Subcutaneous adipose tissue (tissue), 4 donors: ENCODE results near the gene ESYT2. TPM values are rescaled to one million over a fixed set of nuclear protein-coding genes. Genes with fewer than 3 reads are reported as not detected.

Experiments
- total RNA-seq, 4 donors: library from RNA; depleted of rRNA; stranded (reverse); fragments of >200 nt; gene quantifications; one replicate each; pipeline ENCODE4 v1.1.0, GENCODE V29; 2016
- TF ChIP-seq, protein P1 (sequence below): fragments of 450-650 bp; IDR thresholded peaks from one replicate; pipeline ENCODE4 v1.5.1; 2016; ENCODE audit warnings: low read depth, mild to moderate bottlenecking, control low read depth, antibody characterized with exemption, moderate library complexity

The ESYT2 gene
- total RNA-seq, 4 donors from 2014 or later, result 86.2 to 124 (median 106) TPM

DNA sequence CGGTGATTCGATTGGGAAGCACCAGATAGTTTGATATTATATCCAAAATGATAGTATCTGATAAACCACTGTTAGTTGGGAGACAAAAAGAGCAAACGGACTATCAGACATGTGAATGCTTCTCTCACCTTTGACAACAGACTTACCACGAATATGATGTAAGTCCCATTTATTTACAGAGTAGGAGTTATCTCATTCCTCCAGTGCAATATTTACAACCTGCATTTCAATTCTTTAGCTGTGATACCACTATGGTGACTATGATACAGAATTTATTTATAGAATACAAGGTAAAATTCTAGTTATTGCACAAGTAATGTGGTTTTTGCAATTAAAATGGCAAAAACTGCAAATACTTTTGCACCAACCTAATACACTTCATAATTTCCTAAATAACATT is 61.6 kb downstream of the ESYT2 start:
- TF ChIP-seq, protein P1, sequence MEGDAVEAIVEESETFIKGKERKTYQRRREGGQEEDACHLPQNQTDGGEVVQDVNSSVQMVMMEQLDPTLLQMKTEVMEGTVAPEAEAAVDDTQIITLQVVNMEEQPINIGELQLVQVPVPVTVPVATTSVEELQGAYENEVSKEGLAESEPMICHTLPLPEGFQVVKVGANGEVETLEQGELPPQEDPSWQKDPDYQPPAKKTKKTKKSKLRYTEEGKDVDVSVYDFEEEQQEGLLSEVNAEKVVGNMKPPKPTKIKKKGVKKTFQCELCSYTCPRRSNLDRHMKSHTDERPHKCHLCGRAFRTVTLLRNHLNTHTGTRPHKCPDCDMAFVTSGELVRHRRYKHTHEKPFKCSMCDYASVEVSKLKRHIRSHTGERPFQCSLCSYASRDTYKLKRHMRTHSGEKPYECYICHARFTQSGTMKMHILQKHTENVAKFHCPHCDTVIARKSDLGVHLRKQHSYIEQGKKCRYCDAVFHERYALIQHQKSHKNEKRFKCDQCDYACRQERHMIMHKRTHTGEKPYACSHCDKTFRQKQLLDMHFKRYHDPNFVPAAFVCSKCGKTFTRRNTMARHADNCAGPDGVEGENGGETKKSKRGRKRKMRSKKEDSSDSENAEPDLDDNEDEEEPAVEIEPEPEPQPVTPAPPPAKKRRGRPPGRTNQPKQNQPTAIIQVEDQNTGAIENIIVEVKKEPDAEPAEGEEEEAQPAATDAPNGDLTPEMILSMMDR, result no peak

DNA sequence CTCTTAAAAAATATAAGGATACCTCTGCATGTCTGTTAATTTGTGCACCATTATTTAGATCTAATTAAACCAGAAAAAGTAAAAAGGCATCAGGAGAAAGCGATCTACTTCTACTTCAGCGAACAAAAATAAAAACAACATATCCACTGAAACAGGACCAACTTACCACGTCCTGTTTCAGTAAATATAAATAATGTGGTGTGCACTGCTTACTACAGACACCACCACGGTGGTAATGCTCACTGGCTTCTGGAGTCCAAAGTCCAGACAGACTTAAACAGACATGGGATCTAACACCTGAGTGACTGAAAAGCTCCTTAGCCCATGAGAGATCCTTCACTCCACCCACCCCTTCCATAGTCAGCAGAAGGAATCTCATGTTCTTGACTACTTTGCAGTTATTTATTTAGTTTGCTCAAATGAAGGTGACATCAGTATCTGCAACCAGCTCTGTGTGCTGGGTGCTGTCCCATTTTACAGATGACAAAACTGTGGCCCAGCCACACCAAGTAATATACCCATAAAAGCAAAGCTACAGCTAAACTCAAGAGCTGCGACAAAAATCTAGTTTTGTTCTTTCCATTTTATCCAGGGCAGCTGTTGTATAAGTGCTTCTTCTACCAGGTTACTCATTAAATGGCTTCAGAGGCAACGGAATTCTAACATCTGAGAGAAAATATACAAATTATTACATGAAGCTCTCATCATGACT is 62.6 kb downstream of the ESYT2 start:
- TF ChIP-seq, protein P1, result no peak

DNA sequence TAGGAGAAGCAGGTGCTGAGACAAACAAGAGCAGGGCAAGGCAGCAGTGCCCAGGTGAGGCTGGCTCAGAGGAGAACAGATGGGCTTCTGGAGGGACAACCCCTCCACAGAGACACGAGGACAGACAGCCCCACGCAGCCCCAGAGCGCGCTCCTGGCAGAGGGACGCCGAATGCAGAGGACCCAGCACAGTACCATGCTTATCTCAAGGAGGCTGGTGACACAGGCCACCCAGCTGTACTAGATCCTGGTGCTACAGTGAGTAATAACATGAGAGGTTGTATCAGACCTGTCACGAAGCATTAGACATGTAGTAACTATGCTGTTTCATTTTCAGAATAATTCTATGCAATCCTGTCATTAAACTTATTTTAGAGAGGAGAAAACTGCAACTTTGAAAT is 64.3 kb downstream of the ESYT2 start:
- TF ChIP-seq, protein P1, result no peak

DNA sequence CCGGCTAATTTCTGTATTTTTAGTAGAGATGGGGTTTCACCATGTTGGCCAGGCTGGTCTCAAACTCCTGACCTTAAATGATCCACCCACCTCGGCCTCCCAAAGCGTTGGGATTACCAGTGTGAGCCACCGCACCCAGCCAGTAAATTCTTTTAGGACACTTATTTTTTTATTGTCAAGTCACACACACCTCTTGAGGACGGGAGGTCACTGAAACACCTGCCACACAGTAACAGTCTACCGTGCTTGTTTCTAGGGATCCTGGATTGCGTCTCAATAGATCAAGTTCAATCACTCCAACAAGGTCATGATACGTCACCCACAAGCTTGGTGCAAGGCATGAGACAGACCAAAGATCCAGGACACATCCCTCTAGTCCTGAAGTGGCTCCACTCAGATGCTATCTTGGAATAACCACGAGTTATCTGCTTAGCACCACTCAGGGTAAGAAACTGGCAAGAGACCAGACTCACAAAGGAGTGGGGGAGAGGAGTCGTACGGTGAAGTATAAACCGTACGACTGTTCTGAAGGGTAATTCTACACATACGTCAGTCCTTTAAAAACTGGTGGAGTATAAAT is 65.8 kb downstream of the ESYT2 start:
- TF ChIP-seq, protein P1, result no peak

DNA sequence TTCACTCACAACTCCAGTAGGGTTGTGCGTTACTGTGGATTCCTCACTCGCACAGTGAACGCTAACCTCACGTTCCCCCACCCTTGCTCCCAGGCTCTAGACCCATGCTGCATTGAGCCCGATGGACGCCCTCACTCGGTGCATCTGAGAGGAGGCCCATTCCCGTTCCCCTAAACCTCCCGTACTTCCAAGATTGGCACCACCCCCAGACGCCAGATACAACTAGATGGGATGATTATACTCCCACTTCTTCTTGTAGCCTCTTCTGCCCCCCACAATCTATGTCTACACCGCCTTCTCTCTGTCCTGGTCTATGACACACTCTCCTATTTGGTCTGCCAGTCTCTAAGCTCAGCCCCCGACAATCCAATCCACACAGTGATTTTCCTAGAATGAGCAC is 67.4 kb downstream of the ESYT2 start:
- TF ChIP-seq, protein P1, result no peak

DNA sequence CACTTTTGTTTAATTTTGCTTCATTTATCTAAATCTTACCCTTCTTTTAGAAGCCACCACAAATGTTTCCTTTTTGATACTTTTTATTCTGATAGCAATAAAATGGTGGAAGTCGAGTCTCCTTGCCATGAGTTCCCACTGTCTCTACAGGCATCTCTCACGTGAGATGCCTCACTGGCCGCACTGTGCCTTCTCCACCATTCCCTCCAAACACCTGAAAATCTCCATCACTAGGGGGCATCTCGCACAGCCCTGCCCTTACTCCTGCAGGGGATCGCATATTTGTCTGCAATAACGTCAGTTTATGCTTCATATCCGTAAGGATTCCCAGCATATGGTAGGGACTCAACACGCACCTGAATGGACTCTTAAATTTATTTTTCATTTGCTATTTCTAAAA is 68.4 kb downstream of the ESYT2 start:
- TF ChIP-seq, protein P1, result no peak

DNA sequence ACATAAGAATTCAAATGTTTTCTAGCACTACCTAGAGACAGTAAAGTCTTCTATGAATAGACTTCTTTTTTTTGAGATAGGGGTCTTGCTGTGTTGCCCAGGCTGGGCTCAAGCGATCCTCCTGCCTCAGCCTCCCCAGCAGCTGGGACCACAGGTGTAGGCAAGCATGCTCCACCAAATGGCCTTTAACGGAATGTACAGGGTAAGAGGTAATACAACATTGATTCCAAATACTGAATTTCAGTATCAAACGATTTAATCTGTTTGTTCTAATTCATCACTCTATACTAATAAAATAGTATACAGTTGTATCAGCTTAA is 68.9 kb downstream of the ESYT2 start:
- TF ChIP-seq, protein P1, result no peak
